ENCODE measurements around the gene NMNAT1.

DNA sequence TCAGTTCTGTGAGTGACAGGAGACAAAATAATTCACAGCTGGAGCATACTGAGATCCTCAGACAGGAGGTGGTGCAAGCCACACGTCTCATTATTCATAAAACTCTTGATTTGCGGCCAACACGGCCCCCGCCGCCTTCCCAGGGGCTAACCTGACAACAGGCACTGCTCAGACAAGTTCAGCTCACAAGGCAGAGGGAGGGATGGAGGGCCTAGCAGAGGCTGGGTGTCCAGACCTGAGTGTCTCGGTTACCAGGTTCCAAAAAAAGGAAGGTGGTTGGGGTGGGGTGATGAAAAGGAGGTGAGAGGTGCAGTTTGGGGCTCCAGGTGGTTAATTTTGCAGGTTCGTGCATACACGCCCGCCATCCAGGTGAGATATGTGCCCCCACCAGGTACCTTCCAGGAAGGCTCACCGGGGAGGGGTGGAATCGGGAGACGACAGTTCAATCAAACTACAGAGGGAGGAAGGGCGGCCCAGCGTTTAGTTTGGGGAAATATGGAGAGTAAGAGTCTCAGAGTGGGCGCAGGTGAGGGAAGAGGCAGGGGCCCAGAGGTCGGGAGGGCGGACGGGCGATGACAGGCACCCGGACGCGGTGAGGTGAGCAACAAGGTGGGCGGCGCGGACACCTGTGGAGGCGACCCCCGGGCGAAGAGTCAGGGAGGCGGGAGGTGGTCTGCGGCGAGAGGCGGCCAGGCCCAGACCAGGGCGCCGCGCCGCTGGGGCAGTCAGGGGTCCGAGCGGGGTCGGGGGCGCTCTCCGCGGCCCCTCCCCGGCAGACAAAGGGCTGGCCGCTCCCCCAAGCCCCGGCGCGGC, 33.8 kb upstream of the NMNAT1 start:
- TF ChIP-seq, protein P1, sequence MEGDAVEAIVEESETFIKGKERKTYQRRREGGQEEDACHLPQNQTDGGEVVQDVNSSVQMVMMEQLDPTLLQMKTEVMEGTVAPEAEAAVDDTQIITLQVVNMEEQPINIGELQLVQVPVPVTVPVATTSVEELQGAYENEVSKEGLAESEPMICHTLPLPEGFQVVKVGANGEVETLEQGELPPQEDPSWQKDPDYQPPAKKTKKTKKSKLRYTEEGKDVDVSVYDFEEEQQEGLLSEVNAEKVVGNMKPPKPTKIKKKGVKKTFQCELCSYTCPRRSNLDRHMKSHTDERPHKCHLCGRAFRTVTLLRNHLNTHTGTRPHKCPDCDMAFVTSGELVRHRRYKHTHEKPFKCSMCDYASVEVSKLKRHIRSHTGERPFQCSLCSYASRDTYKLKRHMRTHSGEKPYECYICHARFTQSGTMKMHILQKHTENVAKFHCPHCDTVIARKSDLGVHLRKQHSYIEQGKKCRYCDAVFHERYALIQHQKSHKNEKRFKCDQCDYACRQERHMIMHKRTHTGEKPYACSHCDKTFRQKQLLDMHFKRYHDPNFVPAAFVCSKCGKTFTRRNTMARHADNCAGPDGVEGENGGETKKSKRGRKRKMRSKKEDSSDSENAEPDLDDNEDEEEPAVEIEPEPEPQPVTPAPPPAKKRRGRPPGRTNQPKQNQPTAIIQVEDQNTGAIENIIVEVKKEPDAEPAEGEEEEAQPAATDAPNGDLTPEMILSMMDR (IDR thresholded peaks at IDR 0.05; ENCODE audit: borderline replicate concordance, extremely low read depth, low read length, poor library complexity, severe bottlenecking): no peak
- no peak for TF ChIP-seq EZH2 (IDR thresholded peaks at IDR 0.05; ENCODE audit: borderline replicate concordance, low read depth, low read length, severe bottlenecking)

All from DND-41 (cell line).